HT1080 (cell line): ENCODE measurements around the gene ARHGEF6. TPM values are rescaled to one million over a fixed set of nuclear protein-coding genes. Genes with fewer than 3 reads are reported as not detected.
A peak's percentile ranks its signal among the peaks of the same experiment; 100 is the strongest.

Experiments
- DNase-seq: peaks from one replicate; pipeline ENCODE4 v3.0.0-alpha.2; 2015; ENCODE audit warnings: low read depth
- total RNA-seq: library from RNA; depleted of rRNA; stranded (reverse); fragments of >200 nt; shearing (Covaris generic); gene quantifications from 2 replicates; pipeline ENCODE4 v1.2.3, GENCODE V29; 2014

ARHGEF6 gene
- total RNA-seq, 1 experiment from 2014 or later = 3.5 TPM

- DNase-seq = no peak
Observed at GRCh38 chrX:136652822-136653723, 127.7 kb downstream of the ARHGEF6 start.

- DNase-seq = no peak
Observed at GRCh38 chrX:136650811-136651210, 129.9 kb downstream of the ARHGEF6 start.

GRCh38 chrX:136647677-136648360 is 132.9 kb downstream of the ARHGEF6 start, which contains the start of gene CD40LG:
TSS of gene CD40LG (plus strand) at chrX:136648158. CDS start at chrX:136648249, 91 bp downstream.
- DNase-seq = no peak

GRCh38 chrX:136646602-136647239 is 134.0 kb downstream of the ARHGEF6 start:
- DNase-seq = no peak

GRCh38 chrX:136643243-136643642 is 137.5 kb downstream of the ARHGEF6 start:
- no peak for DNase-seq

- DNase-seq = peak; percentile 42
Observed at GRCh38 chrX:136639506-136640176, 141.1 kb downstream of the ARHGEF6 start.

GRCh38 chrX:136636121-136636520 is 144.6 kb downstream of the ARHGEF6 start:
- no peak for DNase-seq

GRCh38 chrX:136635235-136635634 is 145.5 kb downstream of the ARHGEF6 start:
- no peak for DNase-seq

- no peak for DNase-seq
Observed at GRCh38 chrX:136630881-136631280, 149.9 kb downstream of the ARHGEF6 start.

- DNase-seq = no peak
Observed at GRCh38 chrX:136629084-136629750, 151.5 kb downstream of the ARHGEF6 start.

GRCh38 chrX:136627409-136627808 is 153.3 kb downstream of the ARHGEF6 start:
- no peak for DNase-seq

GRCh38 chrX:136626891-136627290 is 153.8 kb downstream of the ARHGEF6 start:
- no peak for DNase-seq

GRCh38 chrX:136626237-136626636 is 154.5 kb downstream of the ARHGEF6 start:
- no peak for DNase-seq

- DNase-seq = no peak
Observed at GRCh38 chrX:136625246-136625645, 155.5 kb downstream of the ARHGEF6 start.

GRCh38 chrX:136623396-136623795 is 157.3 kb downstream of the ARHGEF6 start:
- DNase-seq = no peak

- DNase-seq = no peak
Observed at GRCh38 chrX:136622568-136622967, 158.2 kb downstream of the ARHGEF6 start.

- DNase-seq = peak; percentile 52
Observed at GRCh38 chrX:136620780-136621179, 160.0 kb downstream of the ARHGEF6 start.

- peak; percentile 25 for DNase-seq
Observed at GRCh38 chrX:136619899-136620505, 160.7 kb downstream of the ARHGEF6 start.

- DNase-seq = no peak
Observed at GRCh38 chrX:136616987-136617685, 163.6 kb downstream of the ARHGEF6 start.
